Gastroesophageal sphincter (tissue), 3 donors: Measurements from ENCODE around the gene KRTAP5-3.

Experiments used
- EP300 ChIP-seq: sonication (generic); formaldehyde crosslinking; IDR thresholded peaks from one replicate; pipeline ENCODE4 v1.6.1; 2017; ENCODE audit warnings: antibody characterized with exemption, mild to moderate bottlenecking
- POLR2A ChIP-seq, 2 donors: fragments of 450-650 bp; IDR thresholded peaks; one replicate each; pipeline ENCODE4 v1.6.1; 2017; ENCODE audit warnings: antibody characterized with exemption in 2 of 2, mild to moderate bottlenecking in 2 of 2, moderate library complexity in 1 of 2
- POLR2AphosphoS5 ChIP-seq: sonication (generic); formaldehyde crosslinking; IDR thresholded peaks from one replicate; pipeline ENCODE4 v1.6.1; 2017; ENCODE audit warnings: antibody characterized with exemption
- TF ChIP-seq, protein P1 (sequence below), 4 experiments: fragments of 200-600 bp in 2 of 4; fragments of 450-650 bp in 2 of 4; sonication (generic) in 1 of 4; IDR thresholded peaks; one replicate each; pipeline ENCODE4 v1.5.1; 2017 to 2019; ENCODE audit warnings: antibody characterized with exemption in 4 of 4, mild to moderate bottlenecking in 2 of 4, moderate library complexity in 2 of 4

DNA sequence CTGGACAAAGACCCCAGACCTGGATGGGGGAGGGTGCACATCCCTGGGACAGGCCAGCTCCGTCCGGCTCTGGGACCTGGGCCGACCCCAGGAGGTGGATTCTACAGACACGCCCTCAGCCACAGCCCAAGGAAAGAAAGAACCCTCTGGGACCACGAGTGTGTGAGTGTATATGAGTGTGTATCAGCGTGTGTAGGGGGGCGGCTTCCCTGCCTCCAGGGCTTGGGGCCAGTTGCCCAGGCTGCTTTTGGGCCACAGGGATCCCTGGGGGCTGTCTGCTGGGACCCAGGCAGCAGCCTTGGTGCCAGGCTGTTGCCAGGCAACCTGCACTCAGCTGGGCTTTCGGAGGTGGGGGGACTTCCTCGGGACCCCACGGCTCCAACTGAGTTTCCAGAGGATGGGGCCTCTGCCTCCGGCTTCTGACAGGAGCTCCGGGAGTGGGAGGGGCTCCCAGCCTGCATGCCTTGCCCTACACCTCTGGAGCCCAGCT is 45.1 kb downstream of the KRTAP5-3 start:
- TF ChIP-seq POLR2AphosphoS5 (no peak), POLR2A (IDR thresholded peaks at IDR 0.05) (no peak), EP300 (no peak)
- TF ChIP-seq, protein P1, sequence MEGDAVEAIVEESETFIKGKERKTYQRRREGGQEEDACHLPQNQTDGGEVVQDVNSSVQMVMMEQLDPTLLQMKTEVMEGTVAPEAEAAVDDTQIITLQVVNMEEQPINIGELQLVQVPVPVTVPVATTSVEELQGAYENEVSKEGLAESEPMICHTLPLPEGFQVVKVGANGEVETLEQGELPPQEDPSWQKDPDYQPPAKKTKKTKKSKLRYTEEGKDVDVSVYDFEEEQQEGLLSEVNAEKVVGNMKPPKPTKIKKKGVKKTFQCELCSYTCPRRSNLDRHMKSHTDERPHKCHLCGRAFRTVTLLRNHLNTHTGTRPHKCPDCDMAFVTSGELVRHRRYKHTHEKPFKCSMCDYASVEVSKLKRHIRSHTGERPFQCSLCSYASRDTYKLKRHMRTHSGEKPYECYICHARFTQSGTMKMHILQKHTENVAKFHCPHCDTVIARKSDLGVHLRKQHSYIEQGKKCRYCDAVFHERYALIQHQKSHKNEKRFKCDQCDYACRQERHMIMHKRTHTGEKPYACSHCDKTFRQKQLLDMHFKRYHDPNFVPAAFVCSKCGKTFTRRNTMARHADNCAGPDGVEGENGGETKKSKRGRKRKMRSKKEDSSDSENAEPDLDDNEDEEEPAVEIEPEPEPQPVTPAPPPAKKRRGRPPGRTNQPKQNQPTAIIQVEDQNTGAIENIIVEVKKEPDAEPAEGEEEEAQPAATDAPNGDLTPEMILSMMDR (IDR thresholded peaks at IDR 0.05): no peak
